Endothelial cell of umbilical vein (primary cell): ENCODE measurements around the gene FAM237B. TPM values are rescaled to one million over a fixed set of nuclear protein-coding genes. Genes with fewer than 3 reads are reported as not detected.
A peak's percentile ranks its signal among the peaks of the same experiment; 100 is the strongest.

Source experiments
- BruUV-seq: library from RNA; stranded (reverse); fragments of 400-500 nt; replicated peaks from 2 replicates; lab custom pipeline; 2021; lab: Mats Ljungman, UMichigan
- CTCF ChIA-PET: fragments of 300-600, 350-600 bp; sonication (Branson Sonifier 250); formaldehyde crosslinking; loops from one replicate; lab custom pipeline; 2021; ENCODE audit warnings: antibody characterized with exemption, inconsistent platforms; lab: Charles Lee
- POLR2A ChIA-PET: fragments of 300-600, 350-600 bp; sonication (Branson Sonifier 250); formaldehyde crosslinking; loops from one replicate; lab custom pipeline; 2021; ENCODE audit warnings: antibody characterized with exemption, inconsistent platforms; lab: Charles Lee
- DNase-seq: peaks from one replicate; pipeline ENCODE4 v3.0.0-alpha.2; 2011; ENCODE audit warnings: low read depth, low spot score
- FAIRE-seq: peaks from 2 replicates; lab custom pipeline; 2011; peaks lifted over from hg19 to GRCh38; lab: Jason Lieb, UNC
- H2AFZ ChIP-seq: 2 replicates; pipeline ENCODE4 v1.6.0; 2012; ENCODE audit warnings: low read depth, low read length, control low read depth, inconsistent platforms
- H3K27ac ChIP-seq: 2 replicates; pipeline ENCODE4 v1.5.1; 2011; ENCODE audit warnings: low read depth, mild to moderate bottlenecking, control low read depth, low read length, moderate library complexity; ENCODE audit not compliant: insufficient read depth
- H3K27me3 ChIP-seq, 2 experiments: 2 replicates each; pipeline versions ENCODE4 v1.6.0 to v1.6.1; 2011; ENCODE audit warnings: low read length in 2 of 2, mixed read lengths in 1 of 2; ENCODE audit not compliant: control insufficient read depth in 2 of 2, insufficient read depth in 2 of 2
- H3K36me3 ChIP-seq, 2 experiments: 2 replicates in 1 of 2; 3 replicates in 1 of 2; pipeline ENCODE4 v1.5.1; 2011; ENCODE audit warnings: low read length in 2 of 2, mild to moderate bottlenecking in 1 of 2, moderate library complexity in 1 of 2; ENCODE audit not compliant: control insufficient read depth in 2 of 2, insufficient read depth in 2 of 2; ENCODE audit errors: extremely low read depth in 1 of 2
- H3K4me1 ChIP-seq: 3 replicates; pipeline ENCODE4 v1.5.1; 2011; ENCODE audit warnings: mild to moderate bottlenecking, low read length; ENCODE audit not compliant: control insufficient read depth, insufficient read depth; ENCODE audit errors: extremely low read depth
- H3K4me2 ChIP-seq: 2 replicates; pipeline ENCODE4 v1.6.1; 2011; ENCODE audit warnings: low read length, control low read depth, mixed read lengths; ENCODE audit not compliant: insufficient read depth
- H3K4me3 ChIP-seq, 3 experiments: fragments of 200-600 bp in 1 of 3; sonication (generic), shearing (Covaris generic) in 1 of 3; replicated peaks in 1 of 3; 2 replicates each; pipeline ENCODE4 v1.5.1; 2011 to 2016; ENCODE audit warnings: control low read depth in 3 of 3, low read length in 3 of 3, mild to moderate bottlenecking in 2 of 3, inconsistent platforms in 1 of 3, low read depth in 1 of 3, moderate library complexity in 1 of 3; ENCODE audit not compliant: insufficient read depth in 1 of 3
- H3K79me2 ChIP-seq: 2 replicates; pipeline ENCODE4 v1.6.0; 2012; ENCODE audit warnings: low read length, inconsistent platforms; ENCODE audit not compliant: control insufficient read depth, insufficient read depth
- H3K9ac ChIP-seq: replicated peaks from 2 replicates; pipeline ENCODE3; 2011; ENCODE audit warnings: low read length, control low read depth; ENCODE audit not compliant: insufficient read depth; ENCODE audit errors: extremely low read depth
- H3K9me1 ChIP-seq: replicated peaks from 3 replicates; pipeline ENCODE4 v1.6.0; 2011; ENCODE audit warnings: mild to moderate bottlenecking, low read length; ENCODE audit not compliant: control insufficient read depth, insufficient read depth; ENCODE audit errors: extremely low read depth
- H3K9me3 ChIP-seq: replicated peaks from 2 replicates; pipeline ENCODE4 v1.5.1; 2012; ENCODE audit warnings: low read length, inconsistent platforms; ENCODE audit not compliant: control insufficient read depth, insufficient read depth
- H4K20me1 ChIP-seq: replicated peaks from 2 replicates; pipeline ENCODE3; 2011; ENCODE audit warnings: mild to moderate bottlenecking, low read length; ENCODE audit not compliant: control insufficient read depth, insufficient read depth; ENCODE audit errors: extremely low read depth
- CTCF ChIP-seq, 2 donors: IDR thresholded peaks; 1 replicate in 1 of 2; 2 replicates in 1 of 2; pipeline ENCODE4 v1.5.1; 2011; ENCODE audit warnings: low read length in 2 of 2, mild to moderate bottlenecking in 2 of 2, moderate library complexity in 2 of 2, control low read depth in 1 of 2, inconsistent platforms in 1 of 2, low read depth in 1 of 2; ENCODE audit not compliant: insufficient read depth in 1 of 2; ENCODE audit errors: extremely low read depth in 1 of 2
- EZH2 ChIP-seq: IDR thresholded peaks from 2 replicates; pipeline ENCODE4 v1.6.1; 2012; ENCODE audit warnings: borderline replicate concordance, low read depth, mild to moderate bottlenecking, moderate library complexity, low read length, inconsistent platforms; ENCODE audit not compliant: severe bottlenecking
- FOS ChIP-seq: IDR thresholded peaks from 2 replicates; pipeline ENCODE4 v1.6.1; 2011; ENCODE audit warnings: mild to moderate bottlenecking, low read length, moderate library complexity, borderline replicate concordance; ENCODE audit not compliant: insufficient read depth
- GATA2 ChIP-seq: IDR thresholded peaks from 2 replicates; pipeline ENCODE4 v1.7.0; 2011; ENCODE audit warnings: low read depth, mild to moderate bottlenecking, moderate library complexity, mixed read lengths, low read length; ENCODE audit not compliant: insufficient read length, insufficient read depth
- JUN ChIP-seq: IDR thresholded peaks from 2 replicates; pipeline ENCODE4 v1.6.1; 2011; ENCODE audit warnings: borderline replicate concordance, low read depth; ENCODE audit not compliant: insufficient read length, insufficient read depth
- MAX ChIP-seq: IDR thresholded peaks from 2 replicates; pipeline ENCODE4 v1.6.1; 2011; ENCODE audit not compliant: insufficient read depth, insufficient read length
- MYC ChIP-seq: IDR thresholded peaks from one replicate; pipeline ENCODE4 v1.6.1; 2011; ENCODE audit warnings: mild to moderate bottlenecking, low read depth, low read length
- POLR2A ChIP-seq: IDR thresholded peaks from 2 replicates; pipeline ENCODE4 v1.6.1; 2012; ENCODE audit warnings: low read depth, mild to moderate bottlenecking, control low read depth, low read length
- POLR2AphosphoS5 ChIP-seq: IDR thresholded peaks from 2 replicates; pipeline ENCODE4 v1.6.1; 2012; ENCODE audit warnings: low read depth, mild to moderate bottlenecking, control low read depth, low read length, moderate library complexity; ENCODE audit not compliant: insufficient read depth
- dilution Hi-C: fragments of 300-500 bp; cut with MboI; formaldehyde crosslinking; loops from one replicate; pipeline ENCODE4 v1.15.0; 2019; ENCODE audit warnings: low sequenced_read_pairs; ENCODE audit not compliant: extremely low pct_ligation_motif_present
- intact Hi-C: fragments of 100-400 bp; cut with micrococcal nuclease; formaldehyde crosslinking; loops from one replicate; pipeline ENCODE4 v1.10.0; 2022
- polyA plus RNA-seq, 4 experiments: library from polyadenylated mRNA; depleted of rRNA in 3 of 4; stranded (reverse) in 3 of 4; unstranded in 1 of 4; fragments of >200 nt; gene quantifications; 2 replicates each; pipeline versions ENCODE4 v1.2.1 to v1.2.3, GENCODE V29; 2011 to 2012; ENCODE audit warnings: missing spikeins in 1 of 4
- total RNA-seq: library from RNA; stranded (reverse); gene quantifications from 2 replicates; pipeline ENCODE4 v1.2.3, GENCODE V29; 2021

The FAM237B gene
- total and polyA plus RNA-seq, 2 donors (not counting 3 experiments of a cell fraction or from before 2014, with no cell fraction given), result not detected

DNA sequence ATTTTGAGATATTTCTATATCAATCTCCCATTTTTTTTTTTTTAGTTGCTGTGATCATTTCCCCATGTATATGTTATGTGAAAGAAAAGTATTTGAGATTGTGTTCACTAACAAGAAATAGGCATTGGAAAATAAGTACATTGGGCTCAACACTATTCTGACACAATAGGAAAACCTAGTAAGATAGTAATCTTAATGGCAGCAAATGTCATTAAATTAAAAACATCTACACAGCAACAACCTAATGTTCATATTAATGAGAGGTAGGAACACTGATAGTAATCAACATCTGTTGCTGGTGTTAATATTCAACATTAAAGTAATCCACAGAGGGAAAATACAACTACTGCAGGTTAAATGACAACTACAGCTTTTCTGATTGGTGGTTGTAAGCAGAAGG, 23.9 kb upstream of the FAM237B start:
- POLR2A ChIA-PET, result no interaction called here
- CTCF ChIA-PET, result interaction anchor here (1.2 to 2.0 kb wide), 10 partner anchors 32 to 133 kb away, joined by 3 to 19 read pairs (median 8); partner anchors contain the start of genes CLDN12 and STEAP2
- H3K4me2 ChIP-seq, result no peak overlapping the region

More for the DNA sequence above, 23.9 kb upstream of the FAM237B start:
- Histone ChIP-seq H3K4me3 (no peak overlapping the region), H3K79me2 (peaks cover 17% of the 10 kb centered on the region), H4K20me1 (no peaks in the 10 kb centered on the region), H3K27ac (no peak overlapping the region), H3K9me1 (no peaks in the 10 kb centered on the region), H3K4me1 (peaks cover 12% of the 10 kb centered on the region), H3K9me3 (no peaks in the 10 kb centered on the region), H3K36me3 (no peaks in the 10 kb centered on the region), H3K27me3 (no peaks in the 10 kb centered on the region), H2AFZ (peak overlapping the region; percentile 98), H3K9ac (no peak overlapping the region)
- BruUV-seq, result no TSS peak
- no peak for TF ChIP-seq POLR2AphosphoS5
- no peak for TF ChIP-seq POLR2A
- no peak for TF ChIP-seq JUN
- TF ChIP-seq MYC, result no peak
- TF ChIP-seq FOS, result no peak
- no peak for TF ChIP-seq MAX
- no peak for TF ChIP-seq GATA2
- TF ChIP-seq CTCF (IDR thresholded peaks at IDR 0.05; ENCODE audit: extremely low read depth in 1 of 2, insufficient read depth in 1 of 2, low read depth in 1 of 2, low read length in 2 of 2), result no peak
- no peak for TF ChIP-seq EZH2
- FAIRE-seq, result no peak
- dilution Hi-C loops, result no loop called here
- intact Hi-C loops, result loop anchor here (1.0 to 10.0 kb wide), 2 partner anchors 82 to 1530 kb away; no protein-coding TSS in a partner anchor
- DNase-seq, result no peak
